OCI-M2 (cell line): ENCODE data around the gene ECM2.
"Not testable (repeated sequence)": the region's sequence is repeated elsewhere in the genome, so short reads cannot be mapped to it uniquely, and the experiment has no call there.

Experiments used
- DNase-seq: peaks from one replicate; lab custom pipeline; 2025; ENCODE audit not compliant: unreplicated experiment; lab: John Stamatoyannopoulos, UW

The ECM2 gene

GRCh38 chr9:92535940-92536850 lies at the start of gene ECM2:
Gene ECM2, minus strand, starts transcription at chr9:92535990. Its CDS starts 13,124 bp downstream, at chr9:92522866.
- no peak for DNase-seq

GRCh38 chr9:92576175-92576574 lies 40.4 kb upstream of the ECM2 start:
- DNase-seq: no peak

- not testable (repeated sequence) for DNase-seq
These were observed 37.8 kb upstream of the ECM2 start for GRCh38 chr9:92573612-92574011.

- not testable (repeated sequence) for DNase-seq
These were observed 36.1 kb upstream of the ECM2 start for GRCh38 chr9:92571871-92572270.

- DNase-seq: no peak
These were observed 29.2 kb upstream of the ECM2 start for GRCh38 chr9:92564982-92565381.

GRCh38 chr9:92564504-92564903 lies 28.7 kb upstream of the ECM2 start:
- DNase-seq: no peak

GRCh38 chr9:92563116-92564100 lies 27.6 kb upstream of the ECM2 start:
- no peak for DNase-seq

GRCh38 chr9:92562461-92562967 lies 26.7 kb upstream of the ECM2 start:
- no peak for DNase-seq

- DNase-seq: no peak
These were observed 25.9 kb upstream of the ECM2 start for GRCh38 chr9:92561374-92562330.

GRCh38 chr9:92558612-92559374 lies 23.0 kb upstream of the ECM2 start:
- DNase-seq: no peak

- DNase-seq: no peak
These were observed 15.0 kb upstream of the ECM2 start for GRCh38 chr9:92550765-92551164.

- no peak for DNase-seq
These were observed 11.6 kb upstream of the ECM2 start for GRCh38 chr9:92547356-92547755.

GRCh38 chr9:92545002-92545510 lies 9.3 kb upstream of the ECM2 start:
- no peak for DNase-seq

GRCh38 chr9:92543972-92544371 lies 8.2 kb upstream of the ECM2 start:
- DNase-seq: no peak

- DNase-seq: no peak
These were observed 2.8 kb upstream of the ECM2 start for GRCh38 chr9:92538541-92538940.

- no peak for DNase-seq
These were observed 1.1 kb downstream of the ECM2 start for GRCh38 chr9:92534674-92535073.

- no peak for DNase-seq
These were observed 1.6 kb downstream of the ECM2 start for GRCh38 chr9:92534204-92534603.

GRCh38 chr9:92530893-92531292 lies 4.9 kb downstream of the ECM2 start:
- DNase-seq: no peak

- DNase-seq: no peak
These were observed 6.7 kb downstream of the ECM2 start for GRCh38 chr9:92529124-92529523.
